ENCODE results near the gene ANKRD63. TPM values are rescaled to one million over a fixed set of nuclear protein-coding genes. Genes with fewer than 3 reads are reported as not detected.

ANKRD63 gene
- 1 to 10 TPM in 1 of 2 donors, under 1 TPM in 1; 0.44 to 1.3 TPM for total RNA-seq

DNA sequence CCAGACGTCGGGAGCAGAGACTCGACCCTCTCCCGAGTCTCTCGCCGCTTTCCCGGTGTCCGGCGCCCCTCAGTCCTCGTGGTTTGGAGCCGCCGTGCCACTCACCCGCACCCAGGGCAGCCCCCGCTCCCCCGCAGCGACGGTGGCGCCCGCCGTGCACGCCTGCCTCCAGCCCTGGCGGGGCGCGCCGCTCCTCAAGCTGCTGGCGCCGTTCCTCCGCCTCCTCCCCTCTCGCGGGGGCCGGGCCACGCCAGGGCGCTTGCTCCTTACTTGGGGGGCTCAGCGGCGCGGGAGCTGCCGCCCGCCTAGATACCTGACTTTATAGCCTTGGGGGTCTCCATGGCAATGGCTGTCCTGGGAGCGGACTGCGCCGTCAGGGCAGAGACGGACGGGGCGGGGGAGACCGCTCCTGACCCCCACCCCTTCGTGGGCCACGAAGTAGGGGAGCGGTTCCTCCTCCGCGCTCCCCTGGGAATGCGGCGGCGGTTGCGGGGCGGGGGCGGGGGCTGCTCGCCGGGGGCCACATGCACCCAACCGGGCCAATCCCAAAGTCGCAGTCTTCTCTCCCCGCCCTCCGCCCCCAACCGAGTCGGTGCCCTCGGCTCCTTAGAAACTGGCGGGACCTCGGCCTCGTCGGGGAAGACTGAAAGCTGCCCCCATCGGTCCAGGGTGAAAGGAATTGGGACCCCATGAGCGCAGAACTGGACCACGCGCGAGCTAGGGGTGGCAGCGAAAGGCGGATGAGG, at the start of gene ANKRD63:
Gene ANKRD63, minus strand, starts transcription at position 196 of the 746 bp plus-strand sequence. CDS start 478 bp downstream, outside the sequence.
- TF ChIP-seq, protein P1, sequence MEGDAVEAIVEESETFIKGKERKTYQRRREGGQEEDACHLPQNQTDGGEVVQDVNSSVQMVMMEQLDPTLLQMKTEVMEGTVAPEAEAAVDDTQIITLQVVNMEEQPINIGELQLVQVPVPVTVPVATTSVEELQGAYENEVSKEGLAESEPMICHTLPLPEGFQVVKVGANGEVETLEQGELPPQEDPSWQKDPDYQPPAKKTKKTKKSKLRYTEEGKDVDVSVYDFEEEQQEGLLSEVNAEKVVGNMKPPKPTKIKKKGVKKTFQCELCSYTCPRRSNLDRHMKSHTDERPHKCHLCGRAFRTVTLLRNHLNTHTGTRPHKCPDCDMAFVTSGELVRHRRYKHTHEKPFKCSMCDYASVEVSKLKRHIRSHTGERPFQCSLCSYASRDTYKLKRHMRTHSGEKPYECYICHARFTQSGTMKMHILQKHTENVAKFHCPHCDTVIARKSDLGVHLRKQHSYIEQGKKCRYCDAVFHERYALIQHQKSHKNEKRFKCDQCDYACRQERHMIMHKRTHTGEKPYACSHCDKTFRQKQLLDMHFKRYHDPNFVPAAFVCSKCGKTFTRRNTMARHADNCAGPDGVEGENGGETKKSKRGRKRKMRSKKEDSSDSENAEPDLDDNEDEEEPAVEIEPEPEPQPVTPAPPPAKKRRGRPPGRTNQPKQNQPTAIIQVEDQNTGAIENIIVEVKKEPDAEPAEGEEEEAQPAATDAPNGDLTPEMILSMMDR (IDR thresholded peaks at IDR 0.05): no peak
- Histone ChIP-seq H3K27ac (no peak within 1 kb of the TSS), H3K36me3 (no peaks in the 10 kb centered on the region), H3K27me3 (peaks cover 0 to 11% of the 10 kb centered on the region in 2 donors), H3K4me1 (peaks cover 0 to 56% of the 10 kb centered on the region in 2 donors), H3K4me3 (peak within 1 kb of the TSS; percentile 29 to 53), H3K9me3 (no peaks in the 10 kb centered on the region)
- no peak for DNase-seq (ENCODE audit: low spot score)

- H3K36me3 ChIP-seq: peaks cover 24% of the 10 kb centered on the region
- no peak overlapping the region for H3K4me3 ChIP-seq
- DNase-seq (ENCODE audit: low spot score): no peak
- no peaks in the 10 kb centered on the region for H3K27me3 ChIP-seq
- TF ChIP-seq, protein P1 (IDR thresholded peaks at IDR 0.05): no peak
- H3K4me1 ChIP-seq: peaks cover 0 to 89% of the 10 kb centered on the region in 2 donors
- H3K27ac ChIP-seq: peak overlapping the region; percentile 77 to 93
- H3K9me3 ChIP-seq: no peaks in the 10 kb centered on the region
Observed at GRCh38 chr15:40332113-40332781, 49.4 kb upstream of the ANKRD63 start.

DNA sequence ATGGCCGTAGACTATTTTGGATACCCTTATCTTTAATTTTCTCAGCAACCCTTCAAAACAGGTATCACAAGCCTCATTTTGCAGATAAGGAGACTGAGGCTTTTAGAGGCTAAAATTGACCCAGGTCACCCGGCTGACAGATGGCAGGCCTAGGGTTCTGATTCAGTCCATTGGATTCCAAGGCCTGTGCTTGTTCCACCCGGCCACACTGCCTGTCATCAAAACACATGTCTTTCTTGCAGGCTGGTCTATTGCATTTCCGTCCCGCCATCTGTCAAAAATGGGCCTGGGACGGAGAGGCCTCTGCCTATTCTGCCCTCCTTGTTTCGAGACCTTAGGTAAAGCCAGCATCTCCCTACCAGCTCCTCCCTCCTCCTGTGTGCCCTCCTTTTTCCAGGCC, 48.8 kb upstream of the ANKRD63 start:
- Histone ChIP-seq H3K4me1 (peaks cover 0 to 90% of the 10 kb centered on the region in 2 donors), H3K4me3 (no peak overlapping the region), H3K27ac (peak overlapping the region; percentile 77 to 93), H3K9me3 (no peaks in the 10 kb centered on the region), H3K27me3 (no peaks in the 10 kb centered on the region), H3K36me3 (peaks cover 18% of the 10 kb centered on the region)
- DNase-seq (ENCODE audit: low spot score): no peak
- TF ChIP-seq, protein P1 (IDR thresholded peaks at IDR 0.05): no peak

- Histone ChIP-seq H3K4me1 (peaks cover 0 to 90% of the 10 kb centered on the region in 2 donors), H3K9me3 (no peaks in the 10 kb centered on the region), H3K27ac (peak overlapping the region; percentile 77 to 93), H3K4me3 (no peak overlapping the region), H3K27me3 (no peaks in the 10 kb centered on the region), H3K36me3 (peaks cover 13% of the 10 kb centered on the region)
- DNase-seq (ENCODE audit: low spot score): no peak
- TF ChIP-seq, protein P1 (IDR thresholded peaks at IDR 0.05): no peak
Observed at GRCh38 chr15:40331026-40331425, 48.2 kb upstream of the ANKRD63 start.

DNA sequence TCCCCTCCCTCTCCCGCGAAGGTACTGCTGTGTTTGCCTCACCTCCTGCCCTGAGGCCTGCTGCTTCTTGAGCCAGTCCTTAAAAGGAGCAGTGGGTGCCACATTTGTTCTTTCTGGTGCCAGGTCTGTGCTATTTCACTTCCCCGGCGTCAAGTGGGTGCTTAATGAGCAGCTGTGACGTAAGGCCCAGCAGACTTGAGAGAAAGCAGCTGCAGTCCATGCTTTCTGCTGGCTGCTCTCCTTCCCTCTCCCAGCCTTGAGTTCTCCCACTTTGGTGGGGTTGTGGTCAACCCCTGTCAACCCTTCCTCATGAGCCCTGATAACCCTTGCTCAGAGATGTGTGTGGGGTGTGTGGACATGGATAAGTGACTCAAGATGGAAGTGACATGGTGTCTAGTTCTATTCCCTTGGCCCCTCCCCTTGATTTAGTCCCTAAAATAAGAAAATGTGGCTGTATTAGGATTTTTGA, 47.5 kb upstream of the ANKRD63 start:
- H3K9me3 ChIP-seq: no peaks in the 10 kb centered on the region
- H3K36me3 ChIP-seq: peaks cover 7% of the 10 kb centered on the region
- no peaks in the 10 kb centered on the region for H3K27me3 ChIP-seq
- no peak overlapping the region for H3K4me3 ChIP-seq
- peaks cover 0 to 90% of the 10 kb centered on the region in 2 donors for H3K4me1 ChIP-seq
- TF ChIP-seq, protein P1 (IDR thresholded peaks at IDR 0.05): no peak
- H3K27ac ChIP-seq: peak overlapping the region; percentile 77 to 93
- no peak for DNase-seq (ENCODE audit: low spot score)

Measured in right atrium auricular region (tissue), 2 donors.